ENCODE data around the gene SAP30. TPM values are rescaled to one million over a fixed set of nuclear protein-coding genes. Genes with fewer than 3 reads are reported as not detected.

The SAP30 gene
- total RNA-seq, 1 donor from 2014 or later = 20.1 TPM

- intact Hi-C loops (cut with DNase I) = no loop called here
- DNase-seq (ENCODE audit: low spot score) = no peak
Observed at GRCh38 chr4:173405840-173406606, 35.3 kb downstream of the SAP30 start.

- DNase-seq (ENCODE audit: low spot score) = no peak
Observed at GRCh38 chr4:173410079-173410478, 39.3 kb downstream of the SAP30 start.

GRCh38 chr4:173411106-173411693 is 40.4 kb downstream of the SAP30 start:
- intact Hi-C loops (cut with DNase I) = no loop called here
- DNase-seq (ENCODE audit: low spot score) = no peak

More at GRCh38 chr4:173410079-173410478, 39.3 kb downstream of the SAP30 start:
- intact Hi-C loops (cut with DNase I) = no loop called here

DNA sequence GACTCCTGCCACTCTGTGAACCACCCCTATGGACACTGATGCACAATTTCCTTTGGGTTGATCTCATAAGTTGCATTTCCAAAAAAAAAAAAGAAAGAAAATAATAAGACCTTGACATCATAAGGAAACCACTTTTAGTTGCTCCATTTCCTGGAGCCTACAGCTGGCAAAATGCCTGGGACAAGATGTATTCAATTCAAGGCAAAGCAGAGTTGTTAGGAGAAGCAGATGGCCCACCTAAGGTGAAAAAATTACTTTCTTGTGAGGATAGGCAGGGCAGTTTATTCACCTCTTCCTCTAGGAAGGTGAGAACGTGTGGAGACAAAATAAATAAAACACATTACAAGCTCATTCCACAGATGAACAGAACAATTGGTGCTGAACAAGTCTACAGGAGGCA is 42.3 kb downstream of the SAP30 start:
- intact Hi-C loops (cut with DNase I) = no loop called here
- DNase-seq (ENCODE audit: low spot score) = no peak

- intact Hi-C loops (cut with DNase I) = no loop called here
Observed at GRCh38 chr4:173414456-173414855, 43.7 kb downstream of the SAP30 start.

GRCh38 chr4:173415092-173415491 is 44.3 kb downstream of the SAP30 start:
- intact Hi-C loops (cut with DNase I) = no loop called here
- DNase-seq (ENCODE audit: low spot score) = no peak

More at GRCh38 chr4:173414456-173414855, 43.7 kb downstream of the SAP30 start:
- no peak for DNase-seq (ENCODE audit: low spot score)

GRCh38 chr4:173415885-173416653 is 45.3 kb downstream of the SAP30 start:
- peak; percentile 84 for DNase-seq (ENCODE audit: low spot score)
- intact Hi-C loops (cut with DNase I) = no loop called here

- no peak for DNase-seq (ENCODE audit: low spot score)
- intact Hi-C loops (cut with DNase I) = loop anchor here (1.0 kb wide), 1 partner anchor 99 kb away; no protein-coding TSS in a partner anchor
Observed at GRCh38 chr4:173417833-173418232, 47.1 kb downstream of the SAP30 start.

GRCh38 chr4:173418639-173419038 is 47.9 kb downstream of the SAP30 start:
- intact Hi-C loops (cut with DNase I) = loop anchor here (1.0 kb wide), 1 partner anchor 99 kb away; no protein-coding TSS in a partner anchor
- DNase-seq (ENCODE audit: low spot score) = no peak

- no peak for DNase-seq (ENCODE audit: low spot score)
- intact Hi-C loops (cut with DNase I) = loop anchor here (1.0 to 10.0 kb wide), 2 partner anchors 74 to 734 kb away; no protein-coding TSS in a partner anchor
Observed at GRCh38 chr4:173420324-173420752, 49.6 kb downstream of the SAP30 start.

GRCh38 chr4:173420801-173421200 is 50.0 kb downstream of the SAP30 start:
- no peak for DNase-seq (ENCODE audit: low spot score)
- intact Hi-C loops (cut with DNase I) = loop anchor here (1.0 to 10.0 kb wide), 2 partner anchors 74 to 734 kb away; no protein-coding TSS in a partner anchor

DNA sequence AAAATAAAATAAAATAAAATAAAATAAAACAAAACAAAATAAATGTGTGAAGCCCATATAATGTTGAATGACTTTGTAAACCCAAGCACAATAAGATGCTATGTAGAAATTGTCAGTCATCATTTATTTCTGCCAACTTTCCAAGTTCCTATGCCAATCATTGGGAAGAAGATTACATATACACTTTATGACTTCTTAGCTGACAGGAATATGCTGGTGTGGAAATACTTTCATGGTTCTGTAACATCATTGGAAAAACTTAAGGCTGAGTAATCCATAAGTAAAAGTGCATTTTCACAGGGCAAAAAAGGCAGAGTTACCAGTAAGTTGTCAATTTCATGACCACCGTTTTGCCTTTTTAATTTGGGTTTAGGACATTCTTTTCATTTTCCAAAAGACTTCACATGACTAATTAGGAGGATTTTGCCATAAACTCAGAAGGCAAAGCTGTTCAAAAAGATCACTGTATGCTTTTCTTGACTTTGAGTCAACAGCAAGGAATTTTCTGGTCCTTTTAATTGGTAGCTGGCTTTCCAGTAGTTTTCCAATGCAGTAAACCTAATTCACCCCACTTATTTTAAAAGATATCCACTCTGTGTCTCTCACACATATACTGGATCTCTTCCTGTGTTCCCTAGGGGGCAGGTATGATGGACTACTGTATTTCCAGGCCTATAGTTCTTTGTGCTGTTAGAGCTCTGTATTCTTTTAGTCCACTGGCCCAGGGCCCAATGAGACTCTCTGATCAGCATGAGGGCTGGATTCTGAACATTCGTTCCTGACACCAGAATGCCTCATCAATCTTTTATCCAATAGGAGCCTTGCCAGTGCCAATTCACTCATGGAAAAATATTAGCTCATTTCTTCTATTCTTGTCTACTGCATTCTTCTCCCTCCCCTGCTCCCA is 54.4 kb downstream of the SAP30 start:
- intact Hi-C loops (cut with DNase I) = loop anchor here (10.0 kb wide), 1 partner anchor 730 kb away; no protein-coding TSS in a partner anchor
- no peak for DNase-seq (ENCODE audit: low spot score)

DNA sequence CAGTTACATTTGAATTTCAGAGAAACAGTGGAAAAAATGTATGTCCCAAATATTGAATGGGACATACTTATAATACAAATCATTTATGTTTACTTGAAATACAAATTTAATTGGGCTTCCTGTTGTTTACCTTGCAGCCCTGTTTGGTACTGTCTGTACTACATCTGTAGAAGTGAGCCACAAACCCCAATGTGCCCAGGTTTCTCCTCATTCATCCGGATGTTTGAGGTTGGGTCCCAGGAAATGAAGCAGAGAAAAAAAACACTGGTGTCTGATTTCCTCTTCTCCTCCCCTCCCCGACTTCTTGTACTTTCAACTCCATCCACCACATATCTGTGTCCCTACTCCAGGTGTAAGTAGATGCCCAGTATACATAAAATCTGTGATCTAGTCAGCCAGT is 55.3 kb downstream of the SAP30 start:
- intact Hi-C loops (cut with DNase I) = loop anchor here (10.0 kb wide), 1 partner anchor 729 kb away; no protein-coding TSS in a partner anchor
- no peak for DNase-seq (ENCODE audit: low spot score)

Other genes with a start within 250 kb of the SAP30 start
- 7.2 TPM for gene GALNT7, start 202.1 kb upstream of the SAP30 start, total RNA-seq
- gene HMGB2, start 36.6 kb upstream of the SAP30 start, total RNA-seq = 41.8 TPM
- gene SCRG1, start 28.2 kb downstream of the SAP30 start, total RNA-seq = 1.1 TPM
- gene HAND2, start 159.3 kb downstream of the SAP30 start, total RNA-seq = 161 TPM